GM13976 (cell line): ENCODE results near the gene IGF2BP2.

Experiments
- DNase-seq: peaks from one replicate; pipeline ENCODE4 v3.0.0; 2012; ENCODE audit warnings: low spot score
- CTCF ChIP-seq: IDR thresholded peaks from 2 replicates; pipeline ENCODE4 v1.5.1; 2012; ENCODE audit warnings: borderline replicate concordance, mild to moderate bottlenecking; ENCODE audit not compliant: insufficient read depth; ENCODE audit errors: extremely low read depth, missing control alignments, control extremely low read depth
- in situ Hi-C: fragments of 300-500 bp; cut with MboI; formaldehyde crosslinking; loops from one replicate; pipeline ENCODE4 v1.12.0; 2022; ENCODE audit warnings: low sequenced_read_pairs, mixed read lengths, inconsistent platforms; ENCODE audit not compliant: unreplicated experiment

IGF2BP2 gene

GRCh38 chr3:185750702-185751101 lies 74.1 kb downstream of the IGF2BP2 start:
- no peak for DNase-seq
- TF ChIP-seq CTCF, result no peak
- in situ Hi-C loops, result no loop called here

GRCh38 chr3:185750015-185750414 lies 74.8 kb downstream of the IGF2BP2 start:
- in situ Hi-C loops, result no loop called here
- DNase-seq, result no peak
- TF ChIP-seq CTCF, result no peak

- no peak for TF ChIP-seq CTCF
- in situ Hi-C loops, result no loop called here
- no peak for DNase-seq
Observed at GRCh38 chr3:185746470-185746869, 78.4 kb downstream of the IGF2BP2 start.

GRCh38 chr3:185744997-185745843 lies 79.6 kb downstream of the IGF2BP2 start:
- TF ChIP-seq CTCF, result no peak
- DNase-seq, result peak; percentile 44
- in situ Hi-C loops, result no loop called here

- no peak for TF ChIP-seq CTCF
- DNase-seq, result no peak
- in situ Hi-C loops, result no loop called here
Observed at GRCh38 chr3:185741586-185741985, 83.3 kb downstream of the IGF2BP2 start.

GRCh38 chr3:185740133-185740532 lies 84.7 kb downstream of the IGF2BP2 start:
- in situ Hi-C loops, result no loop called here
- no peak for DNase-seq
- TF ChIP-seq CTCF, result no peak
